Activated CD4-positive, alpha-beta memory T cell treated with anti-CD3 and anti-CD28 coated beads for 36 hours (primary cell): ENCODE results near the gene MAPK10. TPM values are rescaled to one million over a fixed set of nuclear protein-coding genes. Genes with fewer than 3 reads are reported as not detected.

Experiments
- CTCF ChIA-PET: fragments of 350-600 bp; sonication (Branson Sonifier 250); formaldehyde crosslinking; loops from one replicate; lab custom pipeline; 2021; ENCODE audit warnings: antibody characterized with exemption, inconsistent platforms; lab: Charles Lee
- POLR2A ChIA-PET: fragments of 350-600 bp; sonication (Branson Sonifier 250); formaldehyde crosslinking; loops from one replicate; lab custom pipeline; 2021; ENCODE audit warnings: antibody characterized with exemption; lab: Charles Lee
- DNase-seq: peaks from one replicate; pipeline ENCODE4 v3.0.0-alpha.2; 2020
- H3K27ac Mint-ChIP-seq: one replicate; pipeline ENCODE4 v1.8.0; 2021; ENCODE audit warnings: mixed read lengths
- H3K27me3 Mint-ChIP-seq: one replicate; pipeline ENCODE4 v1.8.0; 2021; ENCODE audit warnings: mixed read lengths
- H3K36me3 Mint-ChIP-seq: one replicate; pipeline ENCODE4 v1.8.0; 2021; ENCODE audit warnings: mixed read lengths
- H3K4me1 Mint-ChIP-seq: one replicate; pipeline ENCODE4 v1.8.0; 2021; ENCODE audit warnings: low read depth, mixed read lengths
- H3K4me3 Mint-ChIP-seq: one replicate; pipeline ENCODE4 v1.8.0; 2021; ENCODE audit warnings: mild to moderate bottlenecking, mixed read lengths
- H3K9me3 Mint-ChIP-seq: one replicate; pipeline ENCODE4 v1.8.0; 2021; ENCODE audit warnings: mixed read lengths
- intact Hi-C: fragments of 100-400 bp; cut with micrococcal nuclease; formaldehyde crosslinking; loops from one replicate; pipeline ENCODE4 v1.15.1; 2023
- total RNA-seq, 2 experiments: library from RNA; stranded (reverse); gene quantifications; one replicate each; pipeline ENCODE4 v1.2.3, GENCODE V29; 2021

The MAPK10 gene
- total RNA-seq, 2 experiments from 2014 or later: not detected

DNA sequence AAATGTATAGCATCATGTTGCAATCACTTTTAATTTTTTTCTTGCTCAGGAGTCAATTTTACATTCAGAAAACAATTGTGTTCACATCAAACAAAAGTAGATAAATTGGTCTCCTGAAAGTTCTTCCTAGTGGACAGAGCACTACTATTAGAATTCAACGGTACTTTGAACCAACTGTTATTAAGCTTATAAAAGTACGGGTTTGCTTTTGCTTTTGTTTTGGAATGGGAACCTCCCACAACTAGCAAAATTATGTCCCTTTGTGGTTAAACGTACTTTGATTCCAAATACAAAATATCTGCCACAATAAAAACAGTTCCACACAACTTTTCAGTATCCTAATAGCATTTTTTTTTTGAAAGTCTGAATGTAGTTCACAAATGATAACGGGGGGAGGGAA lies 8.6 kb upstream of the MAPK10 start:
- POLR2A ChIA-PET: no interaction called here
- Mint-ChIP-seq H3K27ac (no peak overlapping the region), H3K4me1 (no peaks in the 10 kb centered on the region), H3K4me3 (no peak overlapping the region), H3K36me3 (no peaks in the 10 kb centered on the region), H3K9me3 (peaks cover 12% of the 10 kb centered on the region), H3K27me3 (no peaks in the 10 kb centered on the region)
- intact Hi-C loops: no loop called here
- DNase-seq: no peak
- CTCF ChIA-PET: no interaction called here

DNA sequence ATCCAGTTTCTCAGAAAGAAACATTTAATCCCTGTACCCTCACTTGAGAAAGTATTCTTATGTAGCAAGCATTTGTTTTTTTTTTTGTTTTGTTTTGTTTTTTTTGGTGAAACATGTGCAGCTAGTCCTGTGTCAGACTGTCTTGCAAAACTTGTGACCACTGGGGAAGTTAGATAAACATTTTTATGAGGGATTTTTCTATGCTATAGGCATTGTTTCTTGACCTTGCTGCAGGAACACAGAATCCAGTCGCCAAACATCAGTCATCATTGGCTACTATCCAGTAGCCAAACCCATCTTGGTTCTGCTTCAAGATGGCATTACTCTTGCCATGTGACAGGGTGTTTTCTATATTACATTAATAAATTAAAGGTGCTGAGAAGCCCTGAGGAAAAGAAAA lies 7.7 kb upstream of the MAPK10 start:
- intact Hi-C loops: no loop called here
- H3K36me3 Mint-ChIP-seq: no peaks in the 10 kb centered on the region
- POLR2A ChIA-PET: interaction anchor here (0.7 kb wide), 1 partner anchor 55 kb away, joined by 3 read pairs; no protein-coding TSS in a partner anchor
- H3K27ac Mint-ChIP-seq: no peak overlapping the region
- DNase-seq: no peak
- CTCF ChIA-PET: no interaction called here
- no peaks in the 10 kb centered on the region for H3K4me1 Mint-ChIP-seq
- H3K27me3 Mint-ChIP-seq: no peaks in the 10 kb centered on the region
- H3K4me3 Mint-ChIP-seq: no peak overlapping the region
- peaks cover 11% of the 10 kb centered on the region for H3K9me3 Mint-ChIP-seq

DNA sequence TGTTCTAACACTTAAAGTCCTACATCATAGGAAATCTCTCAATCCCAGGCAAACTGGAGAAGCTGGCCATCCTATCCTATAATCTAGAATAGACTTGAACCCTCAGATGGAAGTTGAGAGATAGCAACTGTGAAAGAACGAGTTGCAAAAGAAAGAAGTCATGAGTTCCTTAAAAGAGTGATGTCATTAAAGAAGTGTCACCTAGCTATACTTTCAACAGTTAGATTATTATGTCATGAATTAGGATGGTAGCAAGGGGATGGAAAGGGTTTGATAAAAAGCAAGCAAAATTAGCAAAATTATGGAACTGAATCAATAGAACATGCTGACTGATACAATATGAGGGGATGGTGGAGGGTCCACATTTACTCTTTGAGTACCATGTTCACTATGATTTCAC lies 7.1 kb upstream of the MAPK10 start:
- no peak overlapping the region for H3K4me3 Mint-ChIP-seq
- no peaks in the 10 kb centered on the region for H3K4me1 Mint-ChIP-seq
- H3K27ac Mint-ChIP-seq: no peak overlapping the region
- POLR2A ChIA-PET: interaction anchor here (0.7 kb wide), 1 partner anchor 55 kb away, joined by 3 read pairs; no protein-coding TSS in a partner anchor
- DNase-seq: no peak
- peaks cover 7% of the 10 kb centered on the region for H3K9me3 Mint-ChIP-seq
- H3K27me3 Mint-ChIP-seq: no peaks in the 10 kb centered on the region
- intact Hi-C loops: no loop called here
- CTCF ChIA-PET: no interaction called here
- no peaks in the 10 kb centered on the region for H3K36me3 Mint-ChIP-seq

DNA sequence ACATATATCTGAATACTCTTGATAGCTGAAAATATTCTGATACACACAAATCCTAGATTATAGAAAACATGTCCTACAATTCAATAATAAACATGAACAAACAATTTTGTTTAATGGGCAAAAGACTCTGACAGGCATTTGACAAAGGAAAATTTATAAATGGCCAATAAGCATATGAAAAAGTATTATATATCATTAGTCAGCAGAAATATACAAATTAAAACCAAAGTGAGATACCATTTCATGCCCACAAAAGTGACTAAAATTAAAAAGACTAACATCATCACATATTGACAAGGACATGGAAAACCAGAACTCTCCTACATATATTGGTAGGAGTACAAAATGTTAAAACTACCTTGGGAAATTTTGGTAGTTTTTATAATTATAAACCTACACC lies 2.7 kb upstream of the MAPK10 start:
- no peaks in the 10 kb centered on the region for H3K36me3 Mint-ChIP-seq
- POLR2A ChIA-PET: no interaction called here
- H3K4me1 Mint-ChIP-seq: peaks cover 8% of the 10 kb centered on the region
- no peak for DNase-seq
- intact Hi-C loops: no loop called here
- no peaks in the 10 kb centered on the region for H3K27me3 Mint-ChIP-seq
- H3K27ac Mint-ChIP-seq: no peak overlapping the region
- no peak overlapping the region for H3K4me3 Mint-ChIP-seq
- CTCF ChIA-PET: no interaction called here
- no peaks in the 10 kb centered on the region for H3K9me3 Mint-ChIP-seq

DNA sequence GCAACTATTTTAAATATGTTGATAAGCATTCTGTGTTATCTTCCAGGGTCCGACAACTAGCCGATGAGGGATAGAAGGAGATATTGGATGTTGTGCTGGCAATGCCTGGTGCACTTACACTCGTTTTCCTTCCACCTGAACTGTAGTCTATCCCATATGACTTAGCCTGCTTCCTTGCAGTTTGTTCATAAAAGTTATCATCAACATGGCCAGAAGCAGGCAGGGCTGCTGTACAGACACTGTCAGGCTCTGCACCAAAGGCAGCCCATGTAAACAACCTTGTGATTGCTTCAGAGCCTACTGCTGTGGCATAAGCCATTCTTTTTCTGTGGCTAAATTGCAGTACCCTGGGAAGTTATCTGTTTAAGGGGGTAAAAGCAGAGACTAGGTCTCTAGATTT lies 1.6 kb downstream of the MAPK10 start:
- Mint-ChIP-seq H3K4me3 (no peak overlapping the region), H3K27ac (no peak overlapping the region), H3K9me3 (no peaks in the 10 kb centered on the region), H3K27me3 (no peaks in the 10 kb centered on the region), H3K36me3 (no peaks in the 10 kb centered on the region), H3K4me1 (peaks cover 11% of the 10 kb centered on the region)
- DNase-seq: no peak
- ChIA-PET CTCF (no interaction called here), POLR2A (no interaction called here)
- intact Hi-C loops: no loop called here

DNA sequence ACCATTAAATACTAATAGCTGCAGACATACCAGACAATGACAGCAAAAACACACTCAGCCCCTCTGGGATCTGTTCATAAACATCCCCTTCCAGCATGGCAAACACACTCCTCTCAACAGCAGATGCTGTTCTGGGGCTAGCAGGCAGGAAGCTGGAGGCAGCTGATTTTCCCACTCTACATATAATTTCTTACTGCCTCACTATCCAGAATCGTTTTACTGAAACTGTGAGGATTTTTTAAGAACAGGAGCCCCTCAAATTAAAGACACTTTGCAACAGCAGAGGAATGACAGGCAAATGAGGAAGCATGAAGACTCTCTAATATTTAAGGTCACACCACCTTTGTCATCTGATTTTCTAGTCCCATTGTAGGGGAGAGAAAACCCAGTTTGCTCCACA lies 2.2 kb downstream of the MAPK10 start:
- no peak for DNase-seq
- CTCF ChIA-PET: no interaction called here
- POLR2A ChIA-PET: no interaction called here
- Mint-ChIP-seq H3K4me1 (peaks cover 11% of the 10 kb centered on the region), H3K27ac (no peak overlapping the region), H3K9me3 (no peaks in the 10 kb centered on the region), H3K36me3 (no peaks in the 10 kb centered on the region), H3K27me3 (no peaks in the 10 kb centered on the region), H3K4me3 (no peak overlapping the region)
- intact Hi-C loops: no loop called here

DNA sequence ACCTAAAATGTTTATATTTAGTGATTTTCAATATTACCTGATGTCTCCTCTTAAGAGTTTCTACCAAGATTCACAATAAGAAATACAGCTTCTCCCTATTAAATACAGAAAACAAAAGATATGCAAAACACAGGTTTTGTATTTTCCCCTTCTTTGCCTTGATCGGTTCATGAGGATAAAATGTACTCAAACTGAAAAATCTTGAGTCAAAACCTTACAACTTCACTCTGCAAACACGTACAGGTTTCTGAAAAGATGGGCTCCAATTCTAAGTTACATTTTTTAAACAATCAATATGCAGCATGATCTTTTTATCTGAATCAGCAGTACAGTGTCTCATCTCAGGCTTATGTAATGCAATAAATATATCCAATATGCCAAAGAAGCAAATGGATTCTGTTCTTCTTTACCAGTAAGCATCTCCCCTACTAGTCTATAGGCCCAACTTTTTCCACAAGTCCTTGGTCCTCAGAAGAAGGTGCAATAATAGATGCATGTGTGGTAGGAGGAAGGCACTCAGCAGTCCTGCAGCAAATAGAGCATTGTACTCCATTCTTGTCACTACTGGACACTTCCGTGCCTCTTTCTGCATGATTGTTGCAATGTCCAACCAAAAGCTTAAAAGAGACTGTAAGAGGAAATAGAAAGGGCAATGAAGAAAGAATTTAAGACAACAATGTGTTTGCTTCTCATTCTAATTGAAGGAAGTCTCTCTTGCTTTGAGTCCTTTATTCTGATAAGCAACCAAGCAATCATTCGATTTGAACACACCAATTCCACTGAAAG lies 3.2 kb downstream of the MAPK10 start:
- DNase-seq: no peak
- ChIA-PET CTCF (no interaction called here), POLR2A (no interaction called here)
- Mint-ChIP-seq H3K4me1 (peaks cover 11% of the 10 kb centered on the region), H3K4me3 (no peak overlapping the region), H3K9me3 (no peaks in the 10 kb centered on the region), H3K36me3 (no peaks in the 10 kb centered on the region), H3K27me3 (no peaks in the 10 kb centered on the region), H3K27ac (no peak overlapping the region)
- intact Hi-C loops: no loop called here

DNA sequence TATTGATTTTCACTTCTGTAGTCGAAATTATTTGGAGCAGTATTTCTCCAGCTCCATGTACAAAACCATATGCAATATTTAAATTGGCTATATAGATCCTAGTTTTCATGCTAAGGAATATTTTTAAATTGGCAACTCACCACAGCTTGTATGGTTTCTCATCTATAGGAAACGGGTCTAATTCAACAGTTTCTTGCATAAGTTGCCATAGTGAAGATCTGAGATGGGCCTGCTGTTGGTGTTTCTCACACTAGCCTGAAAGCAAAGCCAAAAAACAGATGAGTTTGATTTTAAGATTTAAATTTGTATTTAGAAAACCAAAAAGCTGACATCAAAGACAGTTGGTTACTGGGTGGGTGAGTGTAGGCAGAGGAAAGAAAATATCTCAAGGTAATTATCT lies 5.5 kb downstream of the MAPK10 start:
- no peak overlapping the region for H3K4me3 Mint-ChIP-seq
- H3K36me3 Mint-ChIP-seq: no peaks in the 10 kb centered on the region
- peaks cover 4% of the 10 kb centered on the region for H3K4me1 Mint-ChIP-seq
- DNase-seq: no peak
- ChIA-PET CTCF (no interaction called here), POLR2A (no interaction called here)
- H3K9me3 Mint-ChIP-seq: no peaks in the 10 kb centered on the region
- no peaks in the 10 kb centered on the region for H3K27me3 Mint-ChIP-seq
- no peak overlapping the region for H3K27ac Mint-ChIP-seq
- intact Hi-C loops: no loop called here

DNA sequence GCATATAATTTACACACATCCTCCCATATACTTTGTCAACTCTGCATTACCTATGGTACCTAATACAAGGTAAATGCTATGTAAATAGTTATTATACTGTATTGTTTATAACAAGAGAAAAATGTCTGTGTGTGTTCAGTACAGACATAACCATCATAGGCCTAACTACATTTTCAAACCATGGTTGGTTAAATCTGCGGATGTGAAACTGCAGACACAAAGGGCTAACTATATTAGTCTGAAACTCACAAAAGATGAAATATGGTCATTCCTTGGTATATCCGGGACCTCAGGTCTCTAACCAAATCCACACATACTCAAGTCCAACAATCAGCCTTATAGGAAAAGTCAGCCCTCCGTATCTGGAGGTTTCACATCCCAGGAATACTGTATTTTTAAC lies 13.5 kb downstream of the MAPK10 start:
- intact Hi-C loops: no loop called here
- no peak for DNase-seq
- no peaks in the 10 kb centered on the region for H3K36me3 Mint-ChIP-seq
- no peak overlapping the region for H3K4me3 Mint-ChIP-seq
- ChIA-PET POLR2A (no interaction called here), CTCF (no interaction called here)
- H3K4me1 Mint-ChIP-seq: no peaks in the 10 kb centered on the region
- no peak overlapping the region for H3K27ac Mint-ChIP-seq
- H3K27me3 Mint-ChIP-seq: no peaks in the 10 kb centered on the region
- no peaks in the 10 kb centered on the region for H3K9me3 Mint-ChIP-seq

DNA sequence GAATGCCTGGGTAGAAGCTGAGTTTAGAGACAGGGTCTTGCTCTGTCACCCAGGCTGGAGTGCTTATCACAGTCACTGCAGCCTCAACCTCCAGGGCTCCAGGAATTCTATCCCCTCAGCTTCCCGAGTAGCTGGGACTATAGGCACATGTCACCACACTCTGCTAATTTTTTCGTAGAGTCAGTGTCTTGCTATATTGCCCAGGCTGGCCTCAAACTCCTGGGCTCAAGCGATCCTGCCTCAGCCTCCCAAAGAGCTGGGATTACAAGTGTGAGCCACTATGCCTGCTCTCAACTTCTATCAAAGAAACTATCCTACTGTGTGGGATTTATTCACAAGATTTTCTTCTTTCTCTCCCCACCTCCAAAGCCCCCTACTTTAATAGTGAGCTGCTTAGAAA lies 15.7 kb downstream of the MAPK10 start:
- DNase-seq: no peak
- Mint-ChIP-seq H3K4me3 (no peak overlapping the region), H3K27me3 (no peaks in the 10 kb centered on the region), H3K4me1 (no peaks in the 10 kb centered on the region), H3K36me3 (no peaks in the 10 kb centered on the region), H3K27ac (no peak overlapping the region), H3K9me3 (no peaks in the 10 kb centered on the region)
- POLR2A ChIA-PET: no interaction called here
- CTCF ChIA-PET: no interaction called here
- intact Hi-C loops: no loop called here

DNA sequence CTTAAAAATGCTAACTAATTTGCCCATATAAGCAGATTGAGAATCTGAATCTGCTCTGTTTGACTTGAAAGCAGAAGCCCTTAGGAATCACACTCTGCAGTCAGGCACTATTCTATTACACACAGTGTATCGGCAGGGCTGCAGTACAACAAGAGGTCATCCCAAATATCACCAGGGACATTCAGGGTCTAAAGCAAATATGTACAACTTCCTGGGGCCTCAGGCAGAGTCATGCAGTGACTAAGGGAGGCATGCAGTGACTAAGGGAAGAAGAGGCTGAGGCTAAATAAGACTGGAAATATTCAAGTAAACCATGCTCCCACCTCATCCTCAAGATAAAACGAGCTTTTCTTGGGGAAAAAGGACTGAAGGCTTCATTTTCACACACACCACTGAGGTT lies 20.9 kb downstream of the MAPK10 start:
- POLR2A ChIA-PET: no interaction called here
- H3K36me3 Mint-ChIP-seq: no peaks in the 10 kb centered on the region
- H3K27me3 Mint-ChIP-seq: no peaks in the 10 kb centered on the region
- CTCF ChIA-PET: no interaction called here
- intact Hi-C loops: no loop called here
- no peak for DNase-seq
- H3K4me1 Mint-ChIP-seq: no peaks in the 10 kb centered on the region
- no peak overlapping the region for H3K27ac Mint-ChIP-seq
- H3K9me3 Mint-ChIP-seq: no peaks in the 10 kb centered on the region
- H3K4me3 Mint-ChIP-seq: no peak overlapping the region

DNA sequence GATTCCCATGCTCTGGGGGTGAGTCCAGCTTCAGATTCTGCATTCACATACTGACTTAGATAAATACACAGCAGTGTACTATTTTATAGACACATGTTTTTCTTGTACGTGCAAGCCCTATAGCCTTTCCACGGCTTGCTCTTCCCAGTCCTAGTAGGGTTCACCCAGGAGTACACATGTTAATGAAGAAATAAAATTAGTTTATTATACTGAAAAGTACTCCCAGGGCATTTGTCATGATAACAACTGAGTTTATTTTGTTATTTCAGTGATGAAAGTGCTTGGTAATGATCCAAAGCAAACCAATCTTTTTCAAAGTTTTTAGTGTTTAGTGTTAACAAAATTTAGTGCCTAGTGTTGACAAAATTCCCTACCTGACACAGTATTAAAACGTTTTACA lies 21.3 kb downstream of the MAPK10 start:
- H3K36me3 Mint-ChIP-seq: no peaks in the 10 kb centered on the region
- no peaks in the 10 kb centered on the region for H3K9me3 Mint-ChIP-seq
- H3K4me1 Mint-ChIP-seq: no peaks in the 10 kb centered on the region
- CTCF ChIA-PET: no interaction called here
- intact Hi-C loops: no loop called here
- POLR2A ChIA-PET: no interaction called here
- no peak overlapping the region for H3K4me3 Mint-ChIP-seq
- no peaks in the 10 kb centered on the region for H3K27me3 Mint-ChIP-seq
- no peak overlapping the region for H3K27ac Mint-ChIP-seq
- DNase-seq: no peak

DNA sequence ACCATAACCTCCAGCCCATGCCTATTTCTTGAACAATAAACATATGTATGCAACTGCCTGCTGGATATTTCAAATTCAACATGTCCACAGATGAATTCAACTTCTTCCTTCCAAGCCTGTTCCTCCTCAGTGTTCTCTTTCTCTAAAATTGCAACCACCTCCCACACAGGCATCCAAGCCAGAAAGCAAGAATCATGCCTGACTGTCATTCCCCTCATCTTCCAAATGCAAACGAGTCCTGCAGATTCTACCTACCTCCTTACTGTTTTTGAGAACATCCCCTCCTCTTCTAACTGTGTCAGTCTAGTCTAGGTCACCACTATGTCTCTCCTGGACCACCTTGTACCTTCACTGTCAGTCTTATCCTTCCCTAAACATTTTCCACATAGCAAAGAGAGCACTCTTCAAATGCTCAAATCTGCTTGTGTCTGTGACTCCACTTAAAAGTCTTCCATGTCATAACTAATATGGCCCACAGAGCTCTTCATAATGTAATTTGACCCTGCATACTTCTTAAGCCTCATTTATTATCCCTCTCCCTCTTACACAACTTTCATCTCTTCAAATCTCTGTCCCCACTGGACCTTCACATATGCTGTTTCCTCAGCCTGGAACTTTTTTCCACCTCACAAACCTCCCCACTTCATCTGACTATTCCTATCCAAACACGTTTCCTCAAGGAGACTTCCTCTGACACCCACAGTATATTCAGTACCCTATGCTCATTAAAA lies 25.7 kb downstream of the MAPK10 start:
- intact Hi-C loops: no loop called here
- H3K36me3 Mint-ChIP-seq: no peaks in the 10 kb centered on the region
- no peaks in the 10 kb centered on the region for H3K27me3 Mint-ChIP-seq
- H3K4me3 Mint-ChIP-seq: no peak overlapping the region
- H3K27ac Mint-ChIP-seq: no peak overlapping the region
- ChIA-PET CTCF (no interaction called here), POLR2A (no interaction called here)
- no peaks in the 10 kb centered on the region for H3K9me3 Mint-ChIP-seq
- no peaks in the 10 kb centered on the region for H3K4me1 Mint-ChIP-seq
- DNase-seq: no peak
